SK-N-SH treated with all-trans-retinoic acid at 6 μM for 48 hours (cell line): Measurements from ENCODE around the gene PPP2R2C.

ENCODE experiments used
- ATAC-seq: fragments of 200-7000 bp; cut with Tn5 transposase; 3 replicates; pipeline ENCODE4 v1.9.1; 2020; ENCODE audit warnings: mild to moderate bottlenecking, moderate library complexity
- ARNTL ChIP-seq: fragments of 450-650 bp; formaldehyde crosslinking; IDR thresholded peaks from 2 replicates; pipeline ENCODE4 v1.5.0; 2020; ENCODE audit warnings: low read depth, mild to moderate bottlenecking, moderate library complexity, borderline replicate concordance
- BACH2 ChIP-seq: fragments of 250-450 bp; sonication (Bioruptor Pico); IDR thresholded peaks from 2 replicates; pipeline ENCODE4 v1.9.0; 2021; ENCODE audit warnings: mild to moderate bottlenecking, borderline replicate concordance
- CSDC2 ChIP-seq: fragments of 250-450 bp; sonication (Bioruptor Pico); IDR thresholded peaks from 2 replicates; pipeline ENCODE4 v1.5.0; 2020; ENCODE audit warnings: mild to moderate bottlenecking, moderate library complexity
- ESRRG ChIP-seq: fragments of 250-450 bp; sonication (Bioruptor Pico); IDR thresholded peaks from 2 replicates; pipeline ENCODE4 v1.6.1; 2021; ENCODE audit warnings: mild to moderate bottlenecking
- GLIS3 ChIP-seq: fragments of 250-450 bp; sonication (Bioruptor Pico); IDR thresholded peaks from 2 replicates; pipeline ENCODE4 v1.5.0; 2020; ENCODE audit warnings: mild to moderate bottlenecking, moderate library complexity
- ISL1 ChIP-seq: fragments of 250-450 bp; sonication (Bioruptor Pico); IDR thresholded peaks from 2 replicates; pipeline ENCODE4 v2.1.2; 2022; ENCODE audit warnings: mild to moderate bottlenecking, moderate library complexity
- OSR1 ChIP-seq: fragments of 250-450 bp; sonication (Bioruptor Pico); IDR thresholded peaks from 2 replicates; pipeline ENCODE4 v1.8.0; 2022; ENCODE audit warnings: moderate library complexity, mild to moderate bottlenecking, inconsistent platforms
- PPARA ChIP-seq: fragments of 250-450 bp; sonication (Bioruptor Pico); IDR thresholded peaks from 2 replicates; pipeline ENCODE4 v1.5.0; 2020; ENCODE audit warnings: mild to moderate bottlenecking, borderline replicate concordance
- RARB ChIP-seq: fragments of 250-450 bp; sonication (Bioruptor Pico); IDR thresholded peaks from 2 replicates; pipeline ENCODE4 v1.8.0; 2021; ENCODE audit warnings: mild to moderate bottlenecking, moderate library complexity
- SNAI2 ChIP-seq: fragments of 250-450 bp; sonication (Bioruptor Pico); IDR thresholded peaks from 2 replicates; pipeline ENCODE4 v1.5.0; 2020; ENCODE audit warnings: mild to moderate bottlenecking, moderate library complexity
- TCF4 ChIP-seq: fragments of 250-450 bp; sonication (Bioruptor Pico); IDR thresholded peaks from 2 replicates; pipeline ENCODE4 v1.8.0; 2021; ENCODE audit warnings: mild to moderate bottlenecking, moderate library complexity, borderline replicate concordance
- TOX ChIP-seq: fragments of 250-450 bp; sonication (Bioruptor Pico); IDR thresholded peaks from 2 replicates; pipeline ENCODE4 v1.8.0; 2021; ENCODE audit warnings: mild to moderate bottlenecking, moderate library complexity, borderline replicate concordance
- ZC3H10 ChIP-seq: fragments of 250-450 bp; sonication (Bioruptor Pico); IDR thresholded peaks from 2 replicates; pipeline ENCODE4 v1.5.1; 2021; ENCODE audit warnings: mild to moderate bottlenecking, moderate library complexity
- ZFP3 ChIP-seq: fragments of 250-450 bp; sonication (Bioruptor Pico); IDR thresholded peaks from 2 replicates; pipeline ENCODE4 v1.5.0; 2020; ENCODE audit warnings: mild to moderate bottlenecking, moderate library complexity
- ZFP30 ChIP-seq: fragments of 450-650 bp; formaldehyde crosslinking; IDR thresholded peaks from 2 replicates; pipeline ENCODE4 v1.5.0; 2022; ENCODE audit warnings: mild to moderate bottlenecking, moderate library complexity
- ZNF565 ChIP-seq: fragments of 450-650 bp; formaldehyde crosslinking; conservative IDR thresholded peaks from 2 replicates; pipeline ENCODE4 v1.5.0; 2020; ENCODE audit warnings: low read depth, mild to moderate bottlenecking, moderate library complexity
- ZNF8 ChIP-seq: fragments of 450-650 bp; formaldehyde crosslinking; IDR thresholded peaks from 2 replicates; pipeline ENCODE4 v1.5.0; 2020; ENCODE audit warnings: mild to moderate bottlenecking, moderate library complexity
- TF ChIP-seq, protein P1 (sequence below): fragments of 250-450 bp; sonication (Bioruptor Pico); IDR thresholded peaks from 2 replicates; pipeline ENCODE4 v1.5.1; 2021; ENCODE audit warnings: mild to moderate bottlenecking, moderate library complexity
- TF ChIP-seq, protein P2 (sequence below): fragments of 250-450 bp; sonication (Bioruptor Pico); IDR thresholded peaks from 2 replicates; pipeline ENCODE4 v1.5.0; 2020; ENCODE audit warnings: mild to moderate bottlenecking, moderate library complexity
- TF ChIP-seq, protein P3 (sequence below): fragments of 250-450 bp; sonication (Bioruptor Pico); IDR thresholded peaks from 2 replicates; pipeline ENCODE4 v1.8.0; 2021; ENCODE audit warnings: low read depth, mild to moderate bottlenecking, moderate library complexity, borderline replicate concordance
- TF ChIP-seq, protein P4 (sequence below): fragments of 250-450 bp; sonication (Bioruptor Pico); IDR thresholded peaks from 2 replicates; pipeline ENCODE4 v1.8.0; 2020; ENCODE audit warnings: mild to moderate bottlenecking, moderate library complexity, borderline replicate concordance
- TF ChIP-seq, protein P5 (sequence below): fragments of 250-450 bp; sonication (Bioruptor Pico); IDR thresholded peaks from 2 replicates; pipeline ENCODE4 v1.5.1; 2020; ENCODE audit warnings: low read depth, mild to moderate bottlenecking, moderate library complexity

PPP2R2C gene

DNA sequence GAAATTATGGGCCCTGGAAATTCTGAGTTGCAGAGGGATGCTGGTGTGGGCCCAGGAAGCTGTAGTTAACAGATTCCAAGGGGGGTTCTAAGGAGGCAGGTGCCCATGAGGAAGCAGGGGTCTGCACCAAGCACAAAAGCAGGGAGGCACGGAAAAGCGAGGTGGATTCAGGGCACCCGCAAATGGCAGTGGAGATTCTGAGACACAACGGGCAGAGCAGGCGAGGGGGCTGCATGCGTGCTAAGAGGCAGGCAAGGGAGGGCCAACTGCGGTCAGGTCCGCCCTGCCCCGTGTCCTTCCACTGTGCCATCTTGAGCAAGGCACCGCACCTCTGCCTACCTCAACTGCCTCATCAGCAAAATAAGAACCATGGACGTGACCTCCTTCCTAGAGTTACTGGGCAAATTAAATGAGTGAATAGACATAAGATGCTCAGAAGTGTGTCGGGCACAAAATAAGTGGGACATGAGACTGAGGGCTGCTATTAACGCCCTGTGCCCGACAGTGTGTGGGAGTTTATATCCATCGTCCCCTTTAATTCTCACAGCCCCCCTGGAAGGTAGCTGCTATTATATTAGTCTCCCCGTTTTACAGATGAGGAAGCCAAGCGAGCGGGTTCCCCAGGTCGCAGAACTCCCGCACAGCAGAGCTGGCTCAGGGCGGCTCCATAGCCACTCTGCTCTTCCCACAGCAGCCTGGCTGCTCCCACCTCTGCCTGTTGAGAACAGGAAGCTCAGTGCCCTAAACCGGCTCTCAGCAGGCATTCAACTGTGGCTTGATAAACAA, 67.6 kb downstream of the PPP2R2C start:
- no peak for ATAC-seq
- TF ChIP-seq ZNF8 (CRISPR knock-in tag) (no peak), ISL1 (CRISPR knock-in tag) (no peak), TOX (CRISPR knock-in tag) (no peak), GLIS3 (CRISPR knock-in tag) (no peak), ZNF565 (no peak), BACH2 (CRISPR knock-in tag) (no peak), ARNTL (CRISPR knock-in tag) (no peak), TCF4 (CRISPR knock-in tag) (no peak), OSR1 (CRISPR knock-in tag) (no peak), ESRRG (CRISPR knock-in tag) (no peak), ZC3H10 (no peak), PPARA (CRISPR knock-in tag) (no peak), CSDC2 (CRISPR knock-in tag) (no peak), ZFP3 (CRISPR knock-in tag) (no peak)
- TF ChIP-seq, protein P1, sequence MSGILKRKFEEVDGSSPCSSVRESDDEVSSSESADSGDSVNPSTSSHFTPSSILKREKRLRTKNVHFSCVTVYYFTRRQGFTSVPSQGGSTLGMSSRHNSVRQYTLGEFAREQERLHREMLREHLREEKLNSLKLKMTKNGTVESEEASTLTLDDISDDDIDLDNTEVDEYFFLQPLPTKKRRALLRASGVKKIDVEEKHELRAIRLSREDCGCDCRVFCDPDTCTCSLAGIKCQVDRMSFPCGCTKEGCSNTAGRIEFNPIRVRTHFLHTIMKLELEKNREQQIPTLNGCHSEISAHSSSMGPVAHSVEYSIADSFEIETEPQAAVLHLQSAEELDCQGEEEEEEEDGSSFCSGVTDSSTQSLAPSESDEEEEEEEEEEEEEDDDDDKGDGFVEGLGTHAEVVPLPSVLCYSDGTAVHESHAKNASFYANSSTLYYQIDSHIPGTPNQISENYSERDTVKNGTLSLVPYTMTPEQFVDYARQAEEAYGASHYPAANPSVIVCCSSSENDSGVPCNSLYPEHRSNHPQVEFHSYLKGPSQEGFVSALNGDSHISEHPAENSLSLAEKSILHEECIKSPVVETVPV (CRISPR knock-in tag), result no peak
- TF ChIP-seq, protein P2, sequence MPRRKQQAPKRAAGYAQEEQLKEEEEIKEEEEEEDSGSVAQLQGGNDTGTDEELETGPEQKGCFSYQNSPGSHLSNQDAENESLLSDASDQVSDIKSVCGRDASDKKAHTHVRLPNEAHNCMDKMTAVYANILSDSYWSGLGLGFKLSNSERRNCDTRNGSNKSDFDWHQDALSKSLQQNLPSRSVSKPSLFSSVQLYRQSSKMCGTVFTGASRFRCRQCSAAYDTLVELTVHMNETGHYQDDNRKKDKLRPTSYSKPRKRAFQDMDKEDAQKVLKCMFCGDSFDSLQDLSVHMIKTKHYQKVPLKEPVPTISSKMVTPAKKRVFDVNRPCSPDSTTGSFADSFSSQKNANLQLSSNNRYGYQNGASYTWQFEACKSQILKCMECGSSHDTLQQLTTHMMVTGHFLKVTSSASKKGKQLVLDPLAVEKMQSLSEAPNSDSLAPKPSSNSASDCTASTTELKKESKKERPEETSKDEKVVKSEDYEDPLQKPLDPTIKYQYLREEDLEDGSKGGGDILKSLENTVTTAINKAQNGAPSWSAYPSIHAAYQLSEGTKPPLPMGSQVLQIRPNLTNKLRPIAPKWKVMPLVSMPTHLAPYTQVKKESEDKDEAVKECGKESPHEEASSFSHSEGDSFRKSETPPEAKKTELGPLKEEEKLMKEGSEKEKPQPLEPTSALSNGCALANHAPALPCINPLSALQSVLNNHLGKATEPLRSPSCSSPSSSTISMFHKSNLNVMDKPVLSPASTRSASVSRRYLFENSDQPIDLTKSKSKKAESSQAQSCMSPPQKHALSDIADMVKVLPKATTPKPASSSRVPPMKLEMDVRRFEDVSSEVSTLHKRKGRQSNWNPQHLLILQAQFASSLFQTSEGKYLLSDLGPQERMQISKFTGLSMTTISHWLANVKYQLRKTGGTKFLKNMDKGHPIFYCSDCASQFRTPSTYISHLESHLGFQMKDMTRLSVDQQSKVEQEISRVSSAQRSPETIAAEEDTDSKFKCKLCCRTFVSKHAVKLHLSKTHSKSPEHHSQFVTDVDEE, result no peak
- TF ChIP-seq, protein P3, sequence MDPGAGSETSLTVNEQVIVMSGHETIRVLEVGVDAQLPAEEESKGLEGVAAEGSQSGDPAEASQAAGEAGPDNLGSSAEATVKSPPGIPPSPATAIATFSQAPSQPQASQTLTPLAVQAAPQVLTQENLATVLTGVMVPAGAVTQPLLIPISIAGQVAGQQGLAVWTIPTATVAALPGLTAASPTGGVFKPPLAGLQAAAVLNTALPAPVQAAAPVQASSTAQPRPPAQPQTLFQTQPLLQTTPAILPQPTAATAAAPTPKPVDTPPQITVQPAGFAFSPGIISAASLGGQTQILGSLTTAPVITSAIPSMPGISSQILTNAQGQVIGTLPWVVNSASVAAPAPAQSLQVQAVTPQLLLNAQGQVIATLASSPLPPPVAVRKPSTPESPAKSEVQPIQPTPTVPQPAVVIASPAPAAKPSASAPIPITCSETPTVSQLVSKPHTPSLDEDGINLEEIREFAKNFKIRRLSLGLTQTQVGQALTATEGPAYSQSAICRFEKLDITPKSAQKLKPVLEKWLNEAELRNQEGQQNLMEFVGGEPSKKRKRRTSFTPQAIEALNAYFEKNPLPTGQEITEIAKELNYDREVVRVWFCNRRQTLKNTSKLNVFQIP, result no peak
- TF ChIP-seq, protein P4, sequence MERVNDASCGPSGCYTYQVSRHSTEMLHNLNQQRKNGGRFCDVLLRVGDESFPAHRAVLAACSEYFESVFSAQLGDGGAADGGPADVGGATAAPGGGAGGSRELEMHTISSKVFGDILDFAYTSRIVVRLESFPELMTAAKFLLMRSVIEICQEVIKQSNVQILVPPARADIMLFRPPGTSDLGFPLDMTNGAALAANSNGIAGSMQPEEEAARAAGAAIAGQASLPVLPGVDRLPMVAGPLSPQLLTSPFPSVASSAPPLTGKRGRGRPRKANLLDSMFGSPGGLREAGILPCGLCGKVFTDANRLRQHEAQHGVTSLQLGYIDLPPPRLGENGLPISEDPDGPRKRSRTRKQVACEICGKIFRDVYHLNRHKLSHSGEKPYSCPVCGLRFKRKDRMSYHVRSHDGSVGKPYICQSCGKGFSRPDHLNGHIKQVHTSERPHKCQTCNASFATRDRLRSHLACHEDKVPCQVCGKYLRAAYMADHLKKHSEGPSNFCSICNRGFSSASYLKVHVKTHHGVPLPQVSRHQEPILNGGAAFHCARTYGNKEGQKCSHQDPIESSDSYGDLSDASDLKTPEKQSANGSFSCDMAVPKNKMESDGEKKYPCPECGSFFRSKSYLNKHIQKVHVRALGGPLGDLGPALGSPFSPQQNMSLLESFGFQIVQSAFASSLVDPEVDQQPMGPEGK (CRISPR knock-in tag), result no peak

DNA sequence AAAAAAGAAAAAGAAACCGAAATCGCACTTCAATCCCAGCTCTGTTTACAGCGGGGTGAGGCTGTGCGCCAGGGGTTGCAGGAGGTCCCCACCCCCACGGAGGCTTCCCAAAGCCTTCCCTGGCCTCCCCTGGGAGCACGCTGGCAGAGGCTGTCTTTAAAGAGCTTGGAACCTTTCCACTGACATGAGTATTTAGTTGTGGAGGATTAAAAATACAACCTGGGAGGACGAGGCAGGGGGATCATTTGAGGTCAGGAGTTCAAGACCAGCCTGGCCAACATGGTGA, 69.1 kb downstream of the PPP2R2C start:
- TF ChIP-seq, protein P5, sequence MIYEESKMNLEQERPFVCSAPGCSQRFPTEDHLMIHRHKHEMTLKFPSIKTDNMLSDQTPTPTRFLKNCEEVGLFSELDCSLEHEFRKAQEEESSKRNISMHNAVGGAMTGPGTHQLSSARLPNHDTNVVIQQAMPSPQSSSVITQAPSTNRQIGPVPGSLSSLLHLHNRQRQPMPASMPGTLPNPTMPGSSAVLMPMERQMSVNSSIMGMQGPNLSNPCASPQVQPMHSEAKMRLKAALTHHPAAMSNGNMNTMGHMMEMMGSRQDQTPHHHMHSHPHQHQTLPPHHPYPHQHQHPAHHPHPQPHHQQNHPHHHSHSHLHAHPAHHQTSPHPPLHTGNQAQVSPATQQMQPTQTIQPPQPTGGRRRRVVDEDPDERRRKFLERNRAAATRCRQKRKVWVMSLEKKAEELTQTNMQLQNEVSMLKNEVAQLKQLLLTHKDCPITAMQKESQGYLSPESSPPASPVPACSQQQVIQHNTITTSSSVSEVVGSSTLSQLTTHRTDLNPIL (CRISPR knock-in tag), result no peak
- TF ChIP-seq GLIS3 (CRISPR knock-in tag), result no peak
- no peak for TF ChIP-seq BACH2 (CRISPR knock-in tag)
- TF ChIP-seq, protein P4 (CRISPR knock-in tag), result no peak
- no peak for TF ChIP-seq ARNTL (CRISPR knock-in tag)
- TF ChIP-seq RARB (CRISPR knock-in tag), result no peak
- TF ChIP-seq, protein P3, result no peak
- TF ChIP-seq SNAI2 (CRISPR knock-in tag), result no peak
- no peak for TF ChIP-seq ZNF565
- TF ChIP-seq ZC3H10, result no peak
- no peak for TF ChIP-seq OSR1 (CRISPR knock-in tag)
- no peak for TF ChIP-seq PPARA (CRISPR knock-in tag)
- TF ChIP-seq, protein P2, result no peak
- no peak for TF ChIP-seq ESRRG (CRISPR knock-in tag)
- no peak for TF ChIP-seq ZFP3 (CRISPR knock-in tag)
- TF ChIP-seq ZNF8 (CRISPR knock-in tag), result no peak
- no peak for TF ChIP-seq ZFP30 (CRISPR knock-in tag)
- TF ChIP-seq, all 23 proteins: peak for 0
- ATAC-seq, result no peak
